ENCODE measurements around the gene SH2D3A.

Gene SH2D3A

DNA sequence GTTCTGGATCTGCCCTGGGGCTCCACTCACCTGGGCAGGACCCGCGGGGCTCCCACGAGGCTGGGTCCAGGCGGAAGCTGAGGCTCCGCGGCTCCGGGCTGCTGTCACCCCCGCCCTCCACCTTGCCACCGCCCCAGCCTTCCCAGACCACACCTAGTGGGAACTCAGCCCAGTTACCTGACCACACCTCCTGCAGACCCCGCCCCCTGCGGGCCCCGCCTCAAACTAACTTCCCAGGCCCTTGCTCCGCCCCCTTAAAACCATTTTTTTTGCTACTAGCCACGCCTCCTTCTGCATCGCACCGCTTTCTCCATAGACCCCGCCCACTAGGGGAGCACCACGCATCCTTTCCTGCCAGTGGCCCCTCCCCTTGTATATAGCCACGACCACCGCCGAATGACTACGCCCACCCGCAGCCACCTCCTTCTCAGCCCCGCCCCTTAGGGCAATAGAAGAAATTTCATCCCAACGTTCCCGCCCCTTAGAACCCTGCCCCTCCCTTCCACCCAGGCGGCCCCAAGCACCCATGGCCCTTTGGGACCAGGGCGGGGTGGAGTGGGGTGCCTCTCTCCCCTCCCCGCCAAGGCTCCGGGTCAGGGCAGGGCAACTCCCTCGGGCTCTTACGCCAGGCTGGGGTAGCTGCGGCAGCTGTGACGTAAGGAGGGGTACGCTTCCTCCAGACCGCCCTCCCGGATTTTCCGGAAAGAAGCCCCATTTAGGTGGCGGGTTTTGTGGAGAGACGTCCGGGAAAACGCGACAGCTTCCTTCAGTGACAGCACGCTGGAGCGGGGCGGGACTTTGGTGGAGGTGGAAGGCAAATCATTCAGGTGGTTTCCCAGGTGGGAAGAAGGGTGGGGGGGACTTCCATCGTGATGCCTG is at the start of gene SH2D3A:
Gene SH2D3A (minus strand): TSS at position 79 of the 879 bp plus-strand sequence. CDS start 3,687 bp downstream, outside the sequence.
- peak within 1 kb of the TSS; percentile 33 for H3K4me3 ChIP-seq (replicated peaks; ENCODE audit: low read depth, low read length)
- TF ChIP-seq, protein P1, sequence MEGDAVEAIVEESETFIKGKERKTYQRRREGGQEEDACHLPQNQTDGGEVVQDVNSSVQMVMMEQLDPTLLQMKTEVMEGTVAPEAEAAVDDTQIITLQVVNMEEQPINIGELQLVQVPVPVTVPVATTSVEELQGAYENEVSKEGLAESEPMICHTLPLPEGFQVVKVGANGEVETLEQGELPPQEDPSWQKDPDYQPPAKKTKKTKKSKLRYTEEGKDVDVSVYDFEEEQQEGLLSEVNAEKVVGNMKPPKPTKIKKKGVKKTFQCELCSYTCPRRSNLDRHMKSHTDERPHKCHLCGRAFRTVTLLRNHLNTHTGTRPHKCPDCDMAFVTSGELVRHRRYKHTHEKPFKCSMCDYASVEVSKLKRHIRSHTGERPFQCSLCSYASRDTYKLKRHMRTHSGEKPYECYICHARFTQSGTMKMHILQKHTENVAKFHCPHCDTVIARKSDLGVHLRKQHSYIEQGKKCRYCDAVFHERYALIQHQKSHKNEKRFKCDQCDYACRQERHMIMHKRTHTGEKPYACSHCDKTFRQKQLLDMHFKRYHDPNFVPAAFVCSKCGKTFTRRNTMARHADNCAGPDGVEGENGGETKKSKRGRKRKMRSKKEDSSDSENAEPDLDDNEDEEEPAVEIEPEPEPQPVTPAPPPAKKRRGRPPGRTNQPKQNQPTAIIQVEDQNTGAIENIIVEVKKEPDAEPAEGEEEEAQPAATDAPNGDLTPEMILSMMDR (IDR thresholded peaks at IDR 0.05; ENCODE audit: low read length, missing control alignments), result no peak

DNA sequence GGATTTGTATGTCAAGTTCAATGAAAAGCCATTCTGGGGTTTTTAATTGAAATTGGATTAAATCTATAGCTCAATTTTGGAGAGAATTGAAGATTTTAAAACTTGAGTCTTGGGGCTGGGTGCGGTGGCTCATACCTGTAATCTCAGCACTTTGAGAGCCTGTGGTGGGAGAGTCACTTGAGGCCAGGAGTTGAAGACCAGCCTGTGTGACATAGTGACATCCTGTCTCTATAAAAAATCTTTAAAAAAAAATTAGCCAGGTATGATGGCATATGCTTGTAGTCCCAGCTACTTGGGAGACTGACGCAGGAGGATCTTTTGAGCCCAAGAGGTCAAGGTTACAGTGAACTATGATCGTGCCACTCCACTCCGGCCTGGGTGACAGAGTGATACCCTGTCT is 46.4 kb upstream of the SH2D3A start:
- no peak overlapping the region for H3K4me3 ChIP-seq (replicated peaks; ENCODE audit: low read depth, low read length)
- TF ChIP-seq, protein P1 (IDR thresholded peaks at IDR 0.05; ENCODE audit: low read length, missing control alignments), result no peak
- no peak for DNase-seq (ENCODE audit: low read depth)

More for the DNA sequence above, at the start of gene SH2D3A:
- DNase-seq (ENCODE audit: low read depth), result peak; percentile 53

DNA sequence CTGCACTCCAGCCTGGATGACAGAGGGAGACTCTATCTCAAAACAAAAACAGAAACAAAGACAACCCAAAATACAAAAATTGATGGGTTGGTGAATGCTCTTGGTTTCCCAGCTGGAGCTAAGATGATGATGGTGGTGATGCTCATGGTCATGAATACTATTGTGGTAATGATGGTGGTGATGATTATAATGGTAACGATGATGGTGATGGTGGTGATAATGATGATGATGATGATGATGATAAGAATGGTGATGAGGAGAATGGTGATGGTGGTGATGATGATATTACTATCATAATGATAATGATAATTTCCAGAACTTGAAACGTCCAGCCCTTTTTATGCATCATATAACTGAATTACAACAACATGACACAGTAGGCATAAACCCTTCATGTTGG is 45.4 kb upstream of the SH2D3A start:
- H3K4me3 ChIP-seq (replicated peaks; ENCODE audit: low read depth, low read length), result no peak overlapping the region
- DNase-seq (ENCODE audit: low read depth), result no peak
- TF ChIP-seq, protein P1 (IDR thresholded peaks at IDR 0.05; ENCODE audit: low read length, missing control alignments), result no peak

DNA sequence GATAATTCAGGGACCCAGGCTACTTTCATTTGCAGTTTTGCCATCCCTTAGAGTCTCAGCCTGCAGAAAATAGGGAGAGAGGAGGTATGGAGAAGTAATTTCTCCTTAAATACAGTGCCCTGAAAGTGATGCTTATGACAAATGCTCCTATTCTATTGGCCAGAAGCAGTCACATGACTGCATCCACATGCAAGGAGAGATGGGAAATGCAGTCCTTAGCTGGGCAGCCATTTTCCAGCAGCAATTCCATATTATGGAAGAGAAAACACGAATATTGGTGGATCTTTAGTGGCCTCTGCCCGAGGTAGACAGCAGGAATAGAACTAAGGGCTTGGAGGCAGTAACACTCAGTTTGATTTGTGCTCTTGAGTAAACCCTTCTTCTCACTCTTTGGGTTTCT is 44.7 kb upstream of the SH2D3A start:
- TF ChIP-seq, protein P1 (IDR thresholded peaks at IDR 0.05; ENCODE audit: low read length, missing control alignments), result no peak
- H3K4me3 ChIP-seq (replicated peaks; ENCODE audit: low read depth, low read length), result no peak overlapping the region
- DNase-seq (ENCODE audit: low read depth), result peak; percentile 83

DNA sequence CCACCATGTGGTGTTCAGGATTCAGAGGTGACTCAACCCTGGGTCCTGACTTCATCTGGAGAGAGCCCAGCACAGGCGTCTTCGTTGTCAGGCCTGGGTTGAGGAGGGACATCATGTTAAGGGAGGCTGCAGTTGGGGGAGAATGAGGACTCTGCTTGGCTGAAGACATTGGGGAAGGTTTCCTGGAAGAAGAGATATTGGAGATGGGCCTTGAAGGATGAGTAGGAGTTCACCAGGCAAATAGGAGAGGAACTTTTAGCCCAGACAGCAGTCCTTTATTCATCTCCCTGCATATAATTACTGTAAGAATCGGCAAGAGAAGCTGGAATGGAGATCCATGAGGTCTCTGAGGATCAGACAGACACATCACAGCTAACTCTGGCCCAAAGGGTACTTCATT is 44.1 kb upstream of the SH2D3A start:
- no peak for DNase-seq (ENCODE audit: low read depth)
- TF ChIP-seq, protein P1 (IDR thresholded peaks at IDR 0.05; ENCODE audit: low read length, missing control alignments), result no peak
- H3K4me3 ChIP-seq (replicated peaks; ENCODE audit: low read depth, low read length), result no peak overlapping the region

DNA sequence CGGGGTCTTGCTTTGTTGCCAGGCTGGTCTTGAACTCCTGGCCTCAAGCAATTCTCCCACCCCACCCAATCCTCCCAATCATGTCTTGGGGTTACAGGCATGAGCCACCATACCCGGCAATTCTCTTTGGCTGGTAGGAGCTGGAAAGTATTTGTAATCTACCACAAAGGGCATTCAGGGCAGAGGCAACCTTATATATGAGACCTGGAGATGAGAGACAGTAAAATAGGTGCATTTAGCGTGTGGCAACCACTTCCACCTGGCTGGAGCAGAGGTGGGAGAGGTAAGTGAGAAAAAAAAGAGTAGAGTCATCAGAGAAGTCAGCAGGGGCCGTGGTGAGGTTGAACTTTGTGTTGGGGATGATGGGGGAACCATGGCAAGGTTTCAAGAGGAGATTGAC is 42.0 kb upstream of the SH2D3A start:
- no peak for DNase-seq (ENCODE audit: low read depth)
- H3K4me3 ChIP-seq (replicated peaks; ENCODE audit: low read depth, low read length), result no peak overlapping the region
- TF ChIP-seq, protein P1 (IDR thresholded peaks at IDR 0.05; ENCODE audit: low read length, missing control alignments), result no peak

Data from fibroblast of pulmonary artery (primary cell).